DOHH2 (cell line): ENCODE measurements around the gene LENG9.

Experiments used
- H3F3A ChIP-seq: fragments of 200-600 bp; sonication (generic), shearing (Covaris generic); 2 replicates; pipeline ENCODE4 v1.6.0; 2016; ENCODE audit warnings: antibody characterized with exemption, mild to moderate bottlenecking; ENCODE audit not compliant: control insufficient read depth, insufficient read depth
- H3K27ac ChIP-seq: fragments of 200-600 bp; sonication (generic); 2 replicates; pipeline ENCODE4 v1.5.1; 2014; ENCODE audit warnings: low read depth, mild to moderate bottlenecking, low read length, moderate library complexity
- H3K27me3 ChIP-seq: fragments of 200-600 bp; sonication (generic); 2 replicates; pipeline ENCODE4 v1.6.1; 2014; ENCODE audit warnings: mild to moderate bottlenecking, low read length, mixed read lengths; ENCODE audit not compliant: control insufficient read depth
- H3K36me3 ChIP-seq: fragments of 200-600 bp; sonication (generic); 2 replicates; pipeline ENCODE4 v1.6.1; 2014; ENCODE audit warnings: mild to moderate bottlenecking, low read length, moderate library complexity, mixed read lengths; ENCODE audit not compliant: control insufficient read depth
- H3K4me1 ChIP-seq: fragments of 200-600 bp; sonication (generic); 2 replicates; pipeline ENCODE4 v1.6.1; 2014; ENCODE audit warnings: mild to moderate bottlenecking, low read length, mixed read lengths; ENCODE audit not compliant: control insufficient read depth
- H3K4me2 ChIP-seq: fragments of 200-600 bp; sonication (generic); 2 replicates; pipeline ENCODE4 v1.6.0; 2014; ENCODE audit warnings: mild to moderate bottlenecking, low read length, moderate library complexity
- H3K4me3 ChIP-seq: fragments of 200-600 bp; sonication (generic); 2 replicates; pipeline ENCODE4 v1.5.1; 2014; ENCODE audit warnings: mild to moderate bottlenecking, low read length, mixed read lengths
- H3K79me2 ChIP-seq: fragments of 200-600 bp; sonication (generic); 2 replicates; pipeline ENCODE4 v1.6.1; 2014; ENCODE audit warnings: mild to moderate bottlenecking, low read length, mixed read lengths; ENCODE audit not compliant: control insufficient read depth
- H3K9me2 ChIP-seq: fragments of 200-600 bp; sonication (generic); replicated peaks from 2 replicates; pipeline ENCODE4 v1.6.1; 2014; ENCODE audit warnings: mild to moderate bottlenecking, low read length, mixed read lengths; ENCODE audit not compliant: control insufficient read depth
- H3K9me3 ChIP-seq: fragments of 200-600 bp; sonication (generic); 2 replicates; pipeline ENCODE4 v1.6.1; 2014; ENCODE audit warnings: antibody characterized with exemption, low read length, mixed read lengths; ENCODE audit not compliant: control insufficient read depth, insufficient read depth
- H4K20me1 ChIP-seq: fragments of 200-600 bp; sonication (generic); 2 replicates; pipeline ENCODE4 v1.6.0; 2014; ENCODE audit warnings: low read depth, mild to moderate bottlenecking, antibody characterized with exemption, low read length, moderate library complexity; ENCODE audit not compliant: control insufficient read depth, insufficient read depth
- CTCF ChIP-seq: fragments of 200-600 bp; sonication (generic); IDR thresholded peaks from one replicate; pipeline ENCODE4 v1.5.1; 2014; ENCODE audit warnings: antibody characterized with exemption, mild to moderate bottlenecking, low read depth, low read length; ENCODE audit not compliant: poor library complexity, severe bottlenecking
- EZH2phosphoT487 ChIP-seq: fragments of 200-600 bp; sonication (generic); IDR thresholded peaks from 2 replicates; pipeline ENCODE4 v1.6.1; 2017; ENCODE audit warnings: borderline replicate concordance, mild to moderate bottlenecking, antibody characterized with exemption, low read length, moderate library complexity, mixed read lengths

Gene LENG9

GRCh38 chr19:54489341-54489740 is 25.8 kb upstream of the LENG9 start:
- no peaks in the 10 kb centered on the region for H3K9me2 ChIP-seq
- no peaks in the 10 kb centered on the region for H4K20me1 ChIP-seq
- no peak overlapping the region for H3K4me2 ChIP-seq
- no peak overlapping the region for H3K4me3 ChIP-seq
- H3K79me2 ChIP-seq = no peaks in the 10 kb centered on the region
- H3K27me3 ChIP-seq = peaks cover 31% of the 10 kb centered on the region
- no peaks in the 10 kb centered on the region for H3K4me1 ChIP-seq
- no peak overlapping the region for H3K27ac ChIP-seq
- no peaks in the 10 kb centered on the region for H3K9me3 ChIP-seq
- H3F3A ChIP-seq = no peaks in the 10 kb centered on the region; the same call in 1 of the 2 replicates
- no peaks in the 10 kb centered on the region for H3K36me3 ChIP-seq
- TF ChIP-seq EZH2phosphoT487 (no peak), CTCF (no peak)

GRCh38 chr19:54485851-54486250 is 22.3 kb upstream of the LENG9 start:
- no peak for TF ChIP-seq CTCF
- no peak for TF ChIP-seq EZH2phosphoT487
- no peak overlapping the region for H3K4me3 ChIP-seq
- no peak overlapping the region for H3K4me2 ChIP-seq
- no peaks in the 10 kb centered on the region for H3K36me3 ChIP-seq
- no peaks in the 10 kb centered on the region; the same call in 1 of the 2 replicates for H4K20me1 ChIP-seq
- no peaks in the 10 kb centered on the region for H3K9me3 ChIP-seq
- peaks cover 30% of the 10 kb centered on the region for H3K27me3 ChIP-seq
- H3F3A ChIP-seq = no peaks in the 10 kb centered on the region; the same call in 1 of the 2 replicates
- no peaks in the 10 kb centered on the region for H3K9me2 ChIP-seq
- H3K27ac ChIP-seq = no peak overlapping the region
- peaks cover 13% of the 10 kb centered on the region for H3K4me1 ChIP-seq
- H3K79me2 ChIP-seq = no peaks in the 10 kb centered on the region

GRCh38 chr19:54484451-54484850 is 20.9 kb upstream of the LENG9 start:
- Histone ChIP-seq H3K4me3 (no peak overlapping the region), H4K20me1 (no peaks in the 10 kb centered on the region; the same call in 1 of the 2 replicates), H3F3A (no peaks in the 10 kb centered on the region; the same call in 1 of the 2 replicates), H3K36me3 (no peaks in the 10 kb centered on the region), H3K79me2 (no peaks in the 10 kb centered on the region), H3K9me3 (no peaks in the 10 kb centered on the region), H3K4me2 (no peak overlapping the region), H3K4me1 (peaks cover 13% of the 10 kb centered on the region), H3K27me3 (peaks cover 24% of the 10 kb centered on the region), H3K9me2 (no peaks in the 10 kb centered on the region), H3K27ac (no peak overlapping the region)
- TF ChIP-seq EZH2phosphoT487 = no peak
- TF ChIP-seq CTCF = no peak
